Activated CD8-positive, alpha-beta memory T cell treated with anti-CD3 and anti-CD28 coated beads for 24 hours (primary cell): ENCODE results near the gene KCNN4.
"Not testable (repeated sequence)": the region's sequence is repeated elsewhere in the genome, so short reads cannot be mapped to it uniquely, and the experiment has no call there.

Experiments used
- DNase-seq: peaks from one replicate; pipeline ENCODE4 v3.0.0-alpha.2; 2020

KCNN4 gene

DNA sequence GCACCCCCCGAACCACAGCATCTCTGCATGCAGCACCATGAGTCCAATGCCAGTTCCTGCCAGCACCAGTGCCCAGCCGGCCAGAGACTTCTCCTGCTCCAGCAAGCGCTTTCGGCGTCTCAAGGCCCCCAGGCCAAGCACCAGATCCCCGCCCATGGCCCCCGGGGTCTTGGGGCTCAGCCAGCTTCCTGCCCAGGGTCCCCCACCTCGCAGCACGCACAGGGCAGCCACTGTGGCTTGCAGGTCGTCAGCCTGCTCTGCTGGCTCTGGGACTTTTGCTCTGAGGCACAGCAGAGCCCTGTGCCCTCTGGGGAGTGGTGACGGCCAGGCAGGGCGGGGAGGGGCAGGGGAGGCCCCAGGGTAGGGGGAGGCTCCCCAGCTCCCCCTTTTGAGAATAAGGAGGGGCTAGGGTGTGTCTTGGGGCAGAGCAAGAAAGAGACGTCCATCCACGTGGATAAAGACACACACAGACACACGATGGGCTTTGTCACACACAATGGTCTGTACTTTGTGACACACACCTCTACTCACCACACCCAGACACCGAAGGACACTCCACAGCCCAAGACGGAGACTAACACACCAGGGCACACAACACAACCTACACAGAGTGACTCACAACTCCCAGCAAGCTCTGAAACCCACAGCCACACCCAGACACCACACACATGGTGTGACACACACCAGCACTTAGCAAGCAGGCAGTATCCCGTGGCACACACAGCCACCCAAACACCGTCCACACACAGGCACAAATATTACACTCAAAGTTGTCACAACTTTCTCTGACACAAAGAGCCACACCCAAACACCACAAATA lies at the start of gene KCNN4:
Gene KCNN4 (minus strand): TSS at position 268 of the 820 bp plus-strand sequence. CDS start 112 bp downstream, at position 156.
- peak; percentile 84 for DNase-seq

GRCh38 chr19:43826787-43827754 lies 46.3 kb upstream of the KCNN4 start, which contains the start of gene ZNF283:
Gene ZNF283 (plus strand): TSS chr19:43827321. CDS start chr19:43833505, 6,184 bp downstream.
- DNase-seq: peak; percentile 93

DNA sequence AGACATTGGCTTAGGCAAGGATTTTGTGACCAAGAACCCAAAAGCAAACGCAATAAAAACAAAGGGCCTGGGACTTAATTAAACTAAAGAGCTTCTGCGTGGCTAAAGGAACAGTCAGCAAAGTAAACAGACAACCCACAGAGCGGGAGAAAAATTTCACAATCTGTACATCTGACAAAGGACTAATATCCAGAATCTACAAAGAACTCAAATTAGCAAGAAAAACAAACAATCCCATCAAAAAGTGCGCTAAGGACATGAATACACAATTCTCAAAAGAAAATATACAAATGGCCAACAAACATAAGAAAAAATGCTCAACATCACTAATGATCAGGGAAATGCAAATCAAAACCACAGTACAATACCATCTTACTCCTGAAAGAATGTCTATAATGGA lies 43.8 kb upstream of the KCNN4 start:
- DNase-seq: not testable (repeated sequence)

DNA sequence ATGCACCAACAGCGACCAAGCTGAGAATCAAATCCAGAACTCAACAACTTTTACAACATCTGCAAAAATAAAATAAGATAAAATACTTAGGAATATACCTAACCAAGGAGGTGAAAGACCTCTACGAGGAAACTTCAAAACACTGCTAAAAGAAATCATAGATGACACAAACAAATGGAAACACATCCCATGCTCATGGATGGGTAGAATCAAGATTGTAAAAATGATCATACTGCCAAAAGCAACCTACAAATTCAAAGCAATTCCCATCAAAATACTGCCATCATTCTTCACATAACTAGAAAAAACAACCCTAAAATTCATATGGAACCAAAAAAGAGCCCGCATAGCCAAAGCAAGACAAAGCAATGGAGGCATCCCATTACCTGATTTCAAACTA lies 43.1 kb upstream of the KCNN4 start:
- not testable (repeated sequence) for DNase-seq

DNA sequence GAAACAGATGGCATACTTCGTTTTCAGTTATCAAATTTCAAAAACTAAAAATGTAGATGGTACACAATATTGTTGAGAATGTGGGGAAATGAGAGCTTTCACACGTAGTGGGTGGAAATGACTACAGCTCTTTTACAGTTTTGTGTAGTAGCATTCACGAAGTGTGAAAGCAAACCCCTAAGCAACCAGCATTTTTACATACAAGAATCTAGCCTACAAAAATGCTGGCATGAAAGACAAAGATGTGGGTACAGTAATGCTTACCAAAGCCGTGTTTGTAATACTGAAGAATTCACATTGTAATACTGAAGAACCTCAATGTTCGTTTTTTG lies 40.1 kb upstream of the KCNN4 start:
- DNase-seq: no peak

DNA sequence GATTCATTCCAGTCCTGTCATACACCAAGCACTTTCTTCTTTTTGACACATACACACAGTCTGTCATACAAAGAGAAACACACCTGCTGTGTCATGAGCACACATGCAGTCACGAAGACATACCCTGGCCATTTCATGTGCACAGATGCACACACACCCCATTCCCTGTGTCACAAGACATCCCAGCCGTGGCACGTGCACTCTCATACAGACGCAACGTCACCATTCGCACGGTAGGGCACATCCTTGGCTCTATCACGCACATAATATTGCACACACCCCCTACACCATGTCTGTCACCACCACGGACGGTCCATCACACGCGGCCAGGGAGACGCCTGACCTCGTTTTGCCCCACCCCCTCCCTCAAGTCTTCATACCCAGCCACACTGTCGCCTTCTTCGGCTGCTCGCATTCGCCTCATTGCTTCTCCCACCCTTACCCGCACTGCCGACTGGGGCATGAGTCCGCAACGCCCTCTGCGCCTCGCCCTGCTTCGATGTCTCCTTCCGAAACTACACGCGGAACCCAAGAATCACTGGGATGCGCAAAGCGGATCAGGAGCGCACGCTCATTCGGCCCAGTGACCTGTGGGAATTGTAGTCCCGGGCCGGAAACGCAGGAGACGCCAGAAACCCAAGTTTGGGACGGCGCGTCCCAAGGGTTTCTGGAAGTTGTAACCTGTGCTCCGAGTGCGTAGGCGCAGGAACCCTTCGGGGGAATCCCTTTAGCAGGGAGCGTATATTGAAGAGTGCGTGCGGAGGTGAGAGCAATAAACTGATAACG lies 39.5 kb upstream of the KCNN4 start:
- DNase-seq: peak; percentile 71

DNA sequence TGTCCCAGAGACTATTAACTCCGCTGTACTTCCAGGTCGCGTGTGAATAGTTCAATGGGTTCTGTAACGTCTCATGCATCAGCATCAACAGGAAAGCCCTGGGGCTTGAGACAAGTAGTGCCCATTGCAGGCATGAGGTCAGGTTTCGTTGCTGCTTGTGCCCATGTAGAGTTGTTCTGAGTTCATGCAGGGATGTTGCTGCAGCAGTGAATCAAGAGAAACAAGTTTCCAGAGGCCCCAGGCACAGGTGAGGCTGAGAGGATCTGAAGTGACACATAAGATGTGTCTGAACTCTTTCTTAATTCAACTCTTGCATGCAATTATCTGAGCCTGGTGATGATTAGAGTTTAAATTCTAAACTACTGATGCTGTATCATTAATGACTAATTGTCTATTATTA lies 37.7 kb upstream of the KCNN4 start:
- no peak for DNase-seq

DNA sequence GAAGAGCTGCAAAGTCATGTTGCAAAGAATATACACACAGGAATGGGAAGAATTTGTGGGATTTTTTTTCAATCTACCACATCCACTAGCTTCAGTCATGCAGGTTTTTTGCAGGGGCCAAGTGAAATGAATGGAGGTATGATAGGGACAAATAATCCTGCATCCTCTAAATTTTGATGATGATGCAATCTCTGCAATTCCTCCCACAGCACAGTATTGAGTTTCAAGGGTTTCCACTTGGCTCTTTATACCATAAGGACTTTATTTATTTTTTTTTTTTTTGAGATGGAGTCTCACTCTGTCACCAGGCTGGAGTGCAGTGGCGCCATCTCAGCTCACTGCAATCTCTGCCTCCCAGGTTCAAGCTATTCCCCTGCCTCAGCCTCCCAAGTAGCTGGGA lies 36.7 kb upstream of the KCNN4 start:
- DNase-seq: not testable (repeated sequence)

DNA sequence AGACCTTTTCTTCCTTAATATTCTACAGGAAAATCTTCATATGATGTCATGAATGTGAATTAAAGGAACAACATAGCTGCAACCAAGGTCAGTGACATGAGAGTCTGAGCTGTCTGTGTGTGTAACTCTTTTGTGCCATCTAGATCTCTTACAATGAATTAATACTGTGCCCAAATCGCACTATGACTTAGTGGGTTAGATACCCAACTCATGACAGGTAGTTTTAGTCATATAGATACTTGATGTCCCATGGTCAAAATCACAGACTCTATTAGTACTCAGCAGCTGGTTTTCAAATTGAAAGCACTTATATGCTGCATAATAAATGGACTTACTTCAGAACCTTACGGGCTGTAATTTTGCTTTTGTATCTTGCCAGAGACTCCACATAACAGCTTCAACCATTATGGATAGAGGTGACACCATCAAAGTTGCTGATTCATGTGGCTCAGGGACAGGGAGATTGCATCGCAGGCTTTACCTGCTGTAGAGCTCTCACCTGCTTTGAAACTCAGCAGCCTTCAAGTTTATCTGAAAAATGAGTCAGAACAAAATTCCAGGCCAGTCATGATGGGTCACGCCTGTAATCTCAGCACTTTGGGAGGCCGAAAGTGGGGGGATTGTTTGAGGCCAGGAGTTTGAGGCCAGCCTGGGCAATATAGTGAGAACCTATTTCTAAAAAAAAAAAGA lies 34.0 kb upstream of the KCNN4 start:
- no peak for DNase-seq

- DNase-seq: no peak
Measured at GRCh38 chr19:43812688-43813087, 31.9 kb upstream of the KCNN4 start.

- no peak for DNase-seq
Measured at GRCh38 chr19:43812259-43812658, 31.5 kb upstream of the KCNN4 start.

GRCh38 chr19:43811837-43812236 lies 31.1 kb upstream of the KCNN4 start:
- DNase-seq: no peak

DNA sequence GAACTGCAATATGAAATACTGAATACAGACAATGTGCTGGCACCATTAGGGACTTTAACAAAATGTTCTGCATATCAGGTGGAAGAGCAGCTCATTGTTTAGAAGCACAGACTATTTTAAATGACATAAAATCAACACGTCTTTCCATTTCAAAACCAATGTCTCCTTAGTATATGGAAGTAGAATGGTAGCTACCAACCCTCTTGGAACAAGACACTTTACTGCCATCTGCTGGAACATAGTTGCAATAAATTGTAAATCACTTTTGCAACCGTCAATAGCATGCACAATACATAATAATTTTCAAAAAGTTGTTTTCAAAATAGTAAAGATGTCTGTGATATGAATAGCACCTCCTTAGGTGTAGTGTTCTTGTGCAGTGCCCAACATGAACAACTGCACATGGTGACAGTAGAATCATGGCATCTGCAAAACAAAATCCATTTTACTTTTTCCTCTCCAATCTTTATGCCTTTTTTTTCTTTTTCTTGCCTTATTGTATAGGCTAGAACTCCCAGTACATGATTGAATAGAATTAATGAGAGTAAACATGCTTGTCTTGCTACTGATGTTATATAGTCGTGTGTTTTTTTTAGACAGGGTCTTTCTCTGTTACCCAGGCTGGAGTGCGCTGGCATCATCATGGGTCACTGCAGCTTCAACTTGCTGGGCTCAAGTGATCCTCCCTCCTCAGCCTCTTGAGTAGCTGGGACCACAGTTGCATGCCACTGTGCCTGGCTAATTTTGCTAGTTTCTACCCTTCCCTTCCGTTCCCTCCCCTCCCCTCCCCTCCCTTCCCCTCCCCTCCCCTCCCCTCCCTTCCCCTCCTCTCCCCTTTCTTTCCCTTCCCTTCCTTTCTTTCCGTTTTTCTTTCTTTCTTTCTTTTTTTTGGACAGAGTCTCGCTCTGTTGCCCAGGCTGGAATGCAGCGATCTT lies 29.3 kb upstream of the KCNN4 start:
- DNase-seq: no peak

DNA sequence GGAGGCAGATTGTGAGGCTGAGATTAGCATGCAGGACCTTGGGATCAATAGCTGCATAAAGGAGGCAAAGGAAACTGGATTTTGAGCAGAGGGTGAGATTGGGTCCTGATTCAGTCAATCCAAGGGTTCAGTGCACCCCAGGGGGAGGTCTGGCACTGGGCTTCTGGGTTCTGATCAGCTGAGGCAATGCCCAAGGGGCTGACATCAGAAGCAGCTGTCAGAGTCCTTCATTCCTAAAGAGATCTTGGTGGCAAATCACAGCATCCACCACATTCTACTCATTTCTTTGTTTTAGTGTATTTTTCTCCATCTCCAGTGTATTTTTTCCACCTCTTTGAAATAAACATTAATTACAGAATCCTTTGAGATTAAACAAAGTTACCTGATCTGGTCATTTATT lies 26.9 kb upstream of the KCNN4 start:
- no peak for DNase-seq

DNA sequence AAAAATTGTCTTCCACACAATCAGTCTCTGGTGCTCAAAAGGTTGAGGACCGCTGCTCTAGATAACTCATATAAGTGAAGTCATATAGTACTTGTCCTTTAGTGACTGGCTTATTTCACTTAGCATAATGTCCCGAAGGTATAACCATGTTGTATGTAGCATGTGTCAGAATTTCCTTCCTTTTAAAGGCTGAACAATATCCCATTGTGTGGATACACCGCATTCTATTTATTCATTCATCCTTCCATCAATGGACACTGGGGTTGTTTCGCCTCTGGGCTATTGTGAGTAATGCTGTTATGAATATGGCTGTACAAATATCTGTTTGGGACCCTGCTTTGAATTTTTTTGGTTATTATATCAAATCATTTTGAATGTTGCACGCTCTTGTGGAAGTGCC lies 26.1 kb upstream of the KCNN4 start:
- DNase-seq: no peak

GRCh38 chr19:43806401-43806800 lies 25.6 kb upstream of the KCNN4 start:
- DNase-seq: not testable (repeated sequence)

DNA sequence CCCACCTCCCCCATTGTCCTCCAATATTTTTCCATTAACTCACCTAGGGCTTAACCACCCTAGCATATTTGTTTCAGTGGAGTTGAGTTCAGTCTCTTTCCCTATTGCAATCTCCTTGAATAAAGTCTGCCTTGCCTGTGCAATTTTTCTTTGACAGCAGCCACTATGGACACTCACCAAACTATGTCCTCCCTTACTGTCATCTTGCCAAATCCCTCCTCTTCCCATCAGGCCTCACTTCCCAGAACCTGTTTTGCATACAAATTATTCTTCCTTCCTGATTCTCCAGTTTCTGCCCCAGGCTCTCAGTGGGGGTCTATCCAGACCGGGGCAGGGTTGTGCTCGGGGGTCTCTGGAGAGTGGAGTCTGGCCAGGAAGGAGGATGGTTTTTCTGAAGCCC lies 23.7 kb upstream of the KCNN4 start:
- no peak for DNase-seq

GRCh38 chr19:43802216-43802951 lies 21.6 kb upstream of the KCNN4 start, which contains the start of gene LYPD5:
Gene LYPD5 (minus strand): TSS chr19:43802447. CDS start chr19:43802380, 67 bp downstream.
- no peak for DNase-seq

DNA sequence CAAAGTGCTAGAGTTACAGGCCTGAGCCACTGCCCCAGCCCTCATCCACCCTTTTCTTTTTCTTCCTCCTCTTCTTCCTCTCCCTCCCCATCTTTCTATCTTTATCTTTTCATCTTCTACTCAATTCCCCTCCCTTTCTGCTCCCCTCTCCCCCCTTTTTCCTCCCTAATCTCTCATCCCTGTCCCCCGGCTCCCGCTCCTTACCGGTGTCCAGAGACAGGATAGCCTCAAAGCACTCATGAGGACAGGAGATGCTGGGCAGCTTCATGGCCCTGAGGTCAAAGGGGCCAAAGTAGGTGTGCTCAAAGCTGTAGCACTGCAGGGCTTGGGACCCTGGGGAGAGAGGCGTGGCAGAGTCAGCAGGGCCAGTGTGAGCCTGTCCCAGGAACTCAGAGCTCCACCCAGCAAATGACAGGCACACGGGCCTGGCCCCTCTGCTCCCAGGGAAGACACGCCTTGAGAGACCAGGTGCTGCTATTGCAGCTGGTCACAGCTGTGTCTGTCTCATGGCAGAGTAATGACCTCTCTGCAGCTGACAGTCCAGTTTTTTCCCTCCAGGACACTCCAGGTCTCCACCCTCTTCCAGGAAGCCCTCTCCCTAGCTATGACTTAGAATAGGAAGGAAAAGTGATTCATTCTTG lies 18.8 kb upstream of the KCNN4 start:
- DNase-seq: no peak
